IMR-90 (cell line): ENCODE data around the gene HMX1. TPM values are rescaled to one million over a fixed set of nuclear protein-coding genes. Genes with fewer than 3 reads are reported as not detected.

Source experiments
- ATAC-seq: fragments of 200-7000 bp; cut with Tn5 transposase; 2 replicates; pipeline ENCODE4 v1.9.1; 2020; ENCODE audit warnings: low read depth, mild to moderate bottlenecking, moderate library complexity
- BruUV-seq: library from RNA; stranded (reverse); fragments of 400-500 nt; replicated peaks from 2 replicates; lab custom pipeline; 2021; lab: Mats Ljungman, UMichigan
- CTCF ChIA-PET: fragments of 300-600 bp; formaldehyde crosslinking; extraction: SDS; loops from one replicate; lab custom pipeline; 2021; ENCODE audit warnings: antibody characterized with exemption; lab: Yijun Ruan, JAX
- POLR2A ChIA-PET: fragments of 300-600 bp; sonication (Branson Sonifier 250); formaldehyde crosslinking; loops from one replicate; lab custom pipeline; 2022; ENCODE audit warnings: antibody characterized with exemption; ENCODE audit not compliant: unreplicated experiment; lab: Charles Lee
- DNase-seq: peaks from one replicate; pipeline ENCODE4 v3.0.0; 2013
- H2AFZ ChIP-seq: replicated peaks from 2 replicates; pipeline ENCODE3; 2013; ENCODE audit warnings: low read length, mild to moderate bottlenecking; ENCODE audit not compliant: poor library complexity
- H2AK5ac ChIP-seq: 2 replicates; pipeline ENCODE4 v1.6.1; 2013; ENCODE audit warnings: low read depth, low read length, inconsistent platforms
- H2AK9ac ChIP-seq: replicated peaks from 2 replicates; pipeline ENCODE3; 2013; ENCODE audit warnings: mild to moderate bottlenecking, low read depth, low read length, moderate library complexity; ENCODE audit not compliant: poor library complexity
- H2BK120ac ChIP-seq: 2 replicates; pipeline ENCODE4 v1.6.1; 2013; ENCODE audit warnings: low read depth, low read length, inconsistent platforms
- H2BK15ac ChIP-seq: 3 replicates; pipeline ENCODE4 v1.6.1; 2013; ENCODE audit warnings: low read depth, low read length, inconsistent platforms
- H2BK20ac ChIP-seq: 2 replicates; pipeline ENCODE4 v1.6.1; 2013; ENCODE audit warnings: low read depth, mild to moderate bottlenecking, inconsistent platforms, low read length, moderate library complexity
- H2BK5ac ChIP-seq: 2 replicates; pipeline ENCODE4 v1.6.1; 2013; ENCODE audit warnings: mild to moderate bottlenecking, low read depth, low read length, inconsistent platforms; ENCODE audit not compliant: poor library complexity, severe bottlenecking
- H3K14ac ChIP-seq: replicated peaks from 2 replicates; pipeline ENCODE4 v1.6.1; 2013; ENCODE audit warnings: low read depth, low read length, inconsistent platforms
- H3K18ac ChIP-seq: 2 replicates; pipeline ENCODE4 v1.6.1; 2013; ENCODE audit warnings: low read depth, low read length, control low read depth
- H3K23ac ChIP-seq: 2 replicates; pipeline ENCODE4 v1.6.1; 2013; ENCODE audit warnings: low read depth, low read length, inconsistent platforms
- H3K27ac ChIP-seq: 2 replicates; pipeline ENCODE4 v1.5.1; 2013; ENCODE audit warnings: mild to moderate bottlenecking, control low read depth, low read length; ENCODE audit not compliant: insufficient read depth
- H3K27me3 ChIP-seq: 2 replicates; pipeline ENCODE4 v1.6.1; 2013; ENCODE audit warnings: low read length; ENCODE audit not compliant: control insufficient read depth, insufficient read depth
- H3K36me3 ChIP-seq: 2 replicates; pipeline ENCODE4 v1.6.1; 2013; ENCODE audit warnings: low read length, mixed read lengths; ENCODE audit not compliant: control insufficient read depth, insufficient read depth
- H3K4ac ChIP-seq: 2 replicates; pipeline ENCODE4 v1.6.1; 2013; ENCODE audit warnings: low read depth, low read length, inconsistent platforms
- H3K4me1 ChIP-seq: 2 replicates; pipeline ENCODE4 v1.6.1; 2013; ENCODE audit warnings: low read length, mixed read lengths; ENCODE audit not compliant: control insufficient read depth, insufficient read depth
- H3K4me2 ChIP-seq: 2 replicates; pipeline ENCODE4 v1.6.1; 2013; ENCODE audit warnings: low read depth, mild to moderate bottlenecking, control low read depth, low read length, moderate library complexity
- H3K4me3 ChIP-seq: 2 replicates; pipeline ENCODE4 v1.5.1; 2013; ENCODE audit warnings: low read depth, mild to moderate bottlenecking, control low read depth, low read length, moderate library complexity; ENCODE audit not compliant: insufficient read depth
- H3K56ac ChIP-seq: 2 replicates; pipeline ENCODE4 v1.6.1; 2013; ENCODE audit warnings: low read length, inconsistent platforms; ENCODE audit not compliant: insufficient read depth; ENCODE audit errors: extremely low read depth
- H3K79me1 ChIP-seq, 2 experiments: 2 replicates each; pipeline ENCODE4 v1.6.1; 2013; ENCODE audit warnings: low read length in 2 of 2, inconsistent platforms in 1 of 2, low read depth in 1 of 2
- H3K9ac ChIP-seq: 2 replicates; pipeline ENCODE4 v1.6.1; 2013; ENCODE audit warnings: low read depth, low read length, control low read depth
- H3K9me1 ChIP-seq: 2 replicates; pipeline ENCODE4 v1.6.1; 2013; ENCODE audit warnings: low read length, inconsistent platforms; ENCODE audit not compliant: insufficient read depth
- H3K9me3 ChIP-seq: 2 replicates; pipeline ENCODE4 v1.6.1; 2013; ENCODE audit warnings: low read length; ENCODE audit not compliant: control insufficient read depth, insufficient read depth
- H4K20me1 ChIP-seq: 2 replicates; pipeline ENCODE4 v1.6.1; 2013; ENCODE audit warnings: low read length, inconsistent platforms; ENCODE audit not compliant: insufficient read depth
- H4K5ac ChIP-seq: 2 replicates; pipeline ENCODE4 v1.6.1; 2013; ENCODE audit warnings: mild to moderate bottlenecking, low read depth, low read length, control low read depth
- H4K8ac ChIP-seq, 2 experiments: 2 replicates each; pipeline ENCODE4 v1.6.1; 2013; ENCODE audit warnings: low read depth in 2 of 2, low read length in 2 of 2, control low read depth in 1 of 2, inconsistent platforms in 1 of 2
- H4K91ac ChIP-seq: 2 replicates; pipeline ENCODE4 v1.6.1; 2013; ENCODE audit warnings: low read depth, low read length, inconsistent platforms; ENCODE audit not compliant: insufficient read depth
- BHLHE40 ChIP-seq: fragments of 150-350 bp; IDR thresholded peaks from 2 replicates; pipeline ENCODE4 v1.6.1; 2016; ENCODE audit warnings: mild to moderate bottlenecking, low read depth, low read length
- CEBPB ChIP-seq: IDR thresholded peaks from 2 replicates; pipeline ENCODE4 v1.6.1; 2012; ENCODE audit warnings: low read depth, low read length, improper control_type of control experiment
- FOS ChIP-seq: fragments of 150-350 bp; IDR thresholded peaks from 2 replicates; pipeline ENCODE4 v1.6.1; 2016; ENCODE audit warnings: low read depth, low read length
- MAFK ChIP-seq: IDR thresholded peaks from 2 replicates; pipeline ENCODE4 v1.6.1; 2012; ENCODE audit warnings: low read depth, low read length, improper control_type of control experiment
- MAZ ChIP-seq: IDR thresholded peaks from 2 replicates; pipeline ENCODE4 v1.6.1; 2012; ENCODE audit warnings: low read depth, mild to moderate bottlenecking, low read length, improper control_type of control experiment, moderate library complexity, borderline replicate concordance
- MXI1 ChIP-seq: IDR thresholded peaks from 2 replicates; pipeline ENCODE4 v1.6.1; 2012; ENCODE audit warnings: low read depth, mild to moderate bottlenecking, low read length, moderate library complexity, borderline replicate concordance
- NFE2L2 ChIP-seq: fragments of 150-350 bp; IDR thresholded peaks from 2 replicates; pipeline ENCODE4 v1.6.1; 2016; ENCODE audit warnings: low read depth, mild to moderate bottlenecking, low read length
- RAD21 ChIP-seq: IDR thresholded peaks from 2 replicates; pipeline ENCODE4 v1.6.1; 2012; ENCODE audit warnings: low read length, improper control_type of control experiment
- RCOR1 ChIP-seq: IDR thresholded peaks from 2 replicates; pipeline ENCODE4 v1.6.1; 2012; ENCODE audit warnings: mild to moderate bottlenecking, low read length, improper control_type of control experiment; ENCODE audit not compliant: insufficient replicate concordance
- WGBS, 2 experiments: methylation state at CpG; one replicate each; pipeline versions ENCODE4 v1.1.5 to v1.1.7; 2013; ENCODE audit warnings: missing lambda C conversion rate in 2 of 2; ENCODE audit not compliant: insufficient read length in 1 of 2; ENCODE audit errors: extremely low coverage in 2 of 2; 5-methylcytosine and 5-hydroxymethylcytosine counted together
- dilution Hi-C: fragments of 300-500 bp; cut with HindIII; formaldehyde crosslinking; loops from one replicate; pipeline ENCODE4 v1.14.3; 2018; ENCODE audit warnings: low sequenced_read_pairs; ENCODE audit not compliant: unreplicated experiment
- in situ Hi-C: fragments of 300-500 bp; cut with MboI; formaldehyde crosslinking; loops from 3 replicates; pipeline ENCODE4 v1.14.3; 2019; ENCODE audit warnings: low sequenced_read_pairs, inconsistent platforms, mixed read lengths
- intact Hi-C: fragments of 100-400 bp; cut with micrococcal nuclease; formaldehyde crosslinking; loops from 2 replicates; pipeline ENCODE4 v1.10.0; 2022
- polyA plus RNA-seq, 3 experiments: library from polyadenylated mRNA; depleted of rRNA; stranded (reverse); fragments of >200 nt; gene quantifications; 2 replicates each; pipeline ENCODE4 v1.2.3, GENCODE V29; 2012; ENCODE audit warnings: low replicate concordance in 1 of 3
- total RNA-seq: library from RNA; depleted of rRNA; stranded (reverse); fragments of >200 nt; gene quantifications from 2 replicates; pipeline ENCODE4 v1.2.3, GENCODE V29; 2012
- TF ChIP-seq, protein P1 (sequence below): conservative IDR thresholded peaks from 2 replicates; pipeline ENCODE4 v1.5.1; 2012; ENCODE audit warnings: mild to moderate bottlenecking, low read depth, low read length, improper control_type of control experiment
- TF ChIP-seq, protein P2 (sequence below): fragments of 150-350 bp; IDR thresholded peaks from 2 replicates; pipeline ENCODE4 v1.6.1; 2017; ENCODE audit warnings: mild to moderate bottlenecking, antibody characterized with exemption, low read length, low read depth
- TF ChIP-seq, protein P3 (sequence below): fragments of 150-350 bp; IDR thresholded peaks from 2 replicates; pipeline ENCODE4 v1.6.1; 2016; ENCODE audit warnings: low read depth, mild to moderate bottlenecking, low read length, moderate library complexity, borderline replicate concordance

Gene HMX1
- total and polyA plus RNA-seq, 2 of the 4 experiments (the other 2 are of a cell fraction) = not detected

DNA sequence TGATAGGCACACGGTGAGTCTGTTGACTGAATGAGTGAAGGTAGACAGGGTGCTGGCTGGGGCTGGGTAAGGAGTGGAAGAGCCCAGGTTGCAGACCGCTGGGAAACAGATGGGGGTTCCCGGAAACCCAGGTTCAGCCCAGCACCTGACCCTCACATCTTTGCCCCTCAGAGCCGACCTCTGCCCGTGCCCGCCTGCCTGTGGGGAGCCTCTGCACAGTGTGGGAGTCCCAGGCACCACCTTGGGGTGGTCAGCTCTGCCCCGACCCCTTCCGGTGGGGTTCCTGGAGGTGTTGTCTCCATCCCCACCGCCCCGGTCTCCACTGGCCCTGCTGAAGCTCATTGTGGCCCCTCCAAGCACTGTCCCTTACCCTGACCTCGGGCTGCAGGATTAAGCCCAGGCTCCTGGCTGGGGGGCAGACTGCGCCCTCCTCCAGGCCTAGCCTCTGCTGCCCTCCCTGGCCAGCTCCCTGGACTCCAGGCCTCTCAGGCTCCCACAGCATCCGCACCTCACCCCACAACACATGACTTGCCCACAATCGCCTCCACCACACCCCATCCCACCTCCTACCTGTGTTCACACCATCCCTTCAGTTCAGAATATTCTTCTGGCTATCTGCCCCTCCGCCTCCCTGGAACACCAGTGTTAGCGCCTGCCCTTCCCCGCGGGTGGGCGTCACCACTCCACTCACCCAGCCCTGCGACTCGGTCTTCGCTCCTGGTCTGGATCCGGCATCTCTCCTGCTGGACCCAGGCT lies 21.4 kb downstream of the HMX1 start:
- DNase-seq = no peak
- Histone ChIP-seq H3K9me1 (no peaks in the 10 kb centered on the region), H3K79me1 (no peaks in the 10 kb centered on the region), H3K18ac (no peak overlapping the region), H2BK5ac (no peak overlapping the region), H3K4ac (no peak overlapping the region), H2AFZ (no peak overlapping the region), H3K36me3 (no peaks in the 10 kb centered on the region), H3K27me3 (peaks cover 7% of the 10 kb centered on the region; the same call in 1 of the 2 replicates), H4K8ac (no peak overlapping the region), H3K56ac (no peak overlapping the region), H4K91ac (no peak overlapping the region), H3K4me2 (no peak overlapping the region), H3K9me3 (no peaks in the 10 kb centered on the region), H2BK15ac (no peak overlapping the region), H2BK20ac (no peak overlapping the region), H2AK9ac (peak overlapping the region; percentile 16), H2AK5ac (no peak overlapping the region), H2BK120ac (no peak overlapping the region), H3K9ac (no peak overlapping the region), H4K20me1 (no peaks in the 10 kb centered on the region), H3K4me3 (no peak overlapping the region), H3K27ac (no peak overlapping the region), H3K23ac (no peak overlapping the region), H4K5ac (no peak overlapping the region), H3K4me1 (no peaks in the 10 kb centered on the region), H3K14ac (no peak overlapping the region)
- TF ChIP-seq RAD21 (no peak), FOS (no peak), RCOR1 (no peak), MAZ (no peak), NFE2L2 (no peak), BHLHE40 (no peak), MXI1 (no peak), MAFK (no peak), CEBPB (no peak)
- TF ChIP-seq, protein P1, sequence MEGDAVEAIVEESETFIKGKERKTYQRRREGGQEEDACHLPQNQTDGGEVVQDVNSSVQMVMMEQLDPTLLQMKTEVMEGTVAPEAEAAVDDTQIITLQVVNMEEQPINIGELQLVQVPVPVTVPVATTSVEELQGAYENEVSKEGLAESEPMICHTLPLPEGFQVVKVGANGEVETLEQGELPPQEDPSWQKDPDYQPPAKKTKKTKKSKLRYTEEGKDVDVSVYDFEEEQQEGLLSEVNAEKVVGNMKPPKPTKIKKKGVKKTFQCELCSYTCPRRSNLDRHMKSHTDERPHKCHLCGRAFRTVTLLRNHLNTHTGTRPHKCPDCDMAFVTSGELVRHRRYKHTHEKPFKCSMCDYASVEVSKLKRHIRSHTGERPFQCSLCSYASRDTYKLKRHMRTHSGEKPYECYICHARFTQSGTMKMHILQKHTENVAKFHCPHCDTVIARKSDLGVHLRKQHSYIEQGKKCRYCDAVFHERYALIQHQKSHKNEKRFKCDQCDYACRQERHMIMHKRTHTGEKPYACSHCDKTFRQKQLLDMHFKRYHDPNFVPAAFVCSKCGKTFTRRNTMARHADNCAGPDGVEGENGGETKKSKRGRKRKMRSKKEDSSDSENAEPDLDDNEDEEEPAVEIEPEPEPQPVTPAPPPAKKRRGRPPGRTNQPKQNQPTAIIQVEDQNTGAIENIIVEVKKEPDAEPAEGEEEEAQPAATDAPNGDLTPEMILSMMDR = no peak
- TF ChIP-seq, protein P2, sequence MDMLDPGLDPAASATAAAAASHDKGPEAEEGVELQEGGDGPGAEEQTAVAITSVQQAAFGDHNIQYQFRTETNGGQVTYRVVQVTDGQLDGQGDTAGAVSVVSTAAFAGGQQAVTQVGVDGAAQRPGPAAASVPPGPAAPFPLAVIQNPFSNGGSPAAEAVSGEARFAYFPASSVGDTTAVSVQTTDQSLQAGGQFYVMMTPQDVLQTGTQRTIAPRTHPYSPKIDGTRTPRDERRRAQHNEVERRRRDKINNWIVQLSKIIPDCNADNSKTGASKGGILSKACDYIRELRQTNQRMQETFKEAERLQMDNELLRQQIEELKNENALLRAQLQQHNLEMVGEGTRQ = no peak
- TF ChIP-seq, protein P3, sequence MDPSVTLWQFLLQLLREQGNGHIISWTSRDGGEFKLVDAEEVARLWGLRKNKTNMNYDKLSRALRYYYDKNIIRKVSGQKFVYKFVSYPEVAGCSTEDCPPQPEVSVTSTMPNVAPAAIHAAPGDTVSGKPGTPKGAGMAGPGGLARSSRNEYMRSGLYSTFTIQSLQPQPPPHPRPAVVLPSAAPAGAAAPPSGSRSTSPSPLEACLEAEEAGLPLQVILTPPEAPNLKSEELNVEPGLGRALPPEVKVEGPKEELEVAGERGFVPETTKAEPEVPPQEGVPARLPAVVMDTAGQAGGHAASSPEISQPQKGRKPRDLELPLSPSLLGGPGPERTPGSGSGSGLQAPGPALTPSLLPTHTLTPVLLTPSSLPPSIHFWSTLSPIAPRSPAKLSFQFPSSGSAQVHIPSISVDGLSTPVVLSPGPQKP = no peak
- BruUV-seq = no TSS peak
- dilution Hi-C loops (no loop called here), in situ Hi-C loops (no loop called here), intact Hi-C loops (no loop called here)
- ChIA-PET CTCF (no interaction called here), POLR2A (no interaction called here)
- no peak for ATAC-seq
- 65% methylated on average over 11 of the region's 23 CpGs; no CpG with 5 or more reads in 1 of the 2 experiments for WGBS, 2 experiments
